C4-2B (cell line): ENCODE results near the gene GLI3.

ENCODE experiments used
- CTCF ChIP-seq: fragments of 450-650 bp; conservative IDR thresholded peaks from 2 replicates; pipeline ENCODE4 v1.5.1; 2017; ENCODE audit warnings: mild to moderate bottlenecking
- ZFX ChIP-seq: fragments of 450-650 bp; IDR thresholded peaks from 2 replicates; pipeline ENCODE4 v1.6.1; 2017

- TF ChIP-seq CTCF (no peak), ZFX (no peak)
Measured at GRCh38 chr7:42053834-42054233, 183.2 kb downstream of the GLI3 start.
